Measurements from ENCODE around the gene PCDH12. TPM values are rescaled to one million over a fixed set of nuclear protein-coding genes. Genes with fewer than 3 reads are reported as not detected.

The PCDH12 gene
- total and polyA plus RNA-seq, 9 donors: 0.61 to 11.1 (median 2.1) TPM

DNA sequence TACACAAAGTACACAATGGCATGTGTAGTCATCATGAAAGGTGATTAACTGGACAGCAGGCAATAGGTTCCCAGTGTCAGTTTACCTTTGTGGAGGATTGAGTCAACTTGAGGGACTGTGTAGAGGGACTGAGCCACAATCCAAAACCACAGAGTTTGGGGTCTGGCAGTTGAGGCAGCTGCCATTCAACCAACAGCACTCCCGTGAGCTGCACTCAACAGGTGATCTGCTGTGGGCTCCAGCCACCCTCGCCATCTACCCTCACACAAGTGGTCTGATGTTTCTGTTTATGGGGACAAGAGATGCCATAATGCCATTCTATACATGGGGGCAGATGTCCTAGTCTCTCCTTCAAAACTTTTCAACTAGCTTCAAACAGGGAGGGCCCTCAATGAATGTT, 37.2 kb downstream of the PCDH12 start:
- intact Hi-C loops (cut with DNase I): no loop called here
- H3K27ac ChIP-seq: no peak overlapping the region
- peaks cover 7% of the 10 kb centered on the region for H3K4me1 ChIP-seq (ENCODE audit: insufficient read depth)
- H3K4me3 ChIP-seq: no peak overlapping the region
- H3K36me3 ChIP-seq: no peaks in the 10 kb centered on the region
- DNase-seq: no peak
- TF ChIP-seq CTCF (IDR thresholded peaks at IDR 0.05): no peak
- no peak for TF ChIP-seq EP300 (IDR thresholded peaks at IDR 0.05)
- no peak for TF ChIP-seq POLR2A (IDR thresholded peaks at IDR 0.05)
- no peaks in the 10 kb centered on the region for H3K9me3 ChIP-seq
- H3K27me3 ChIP-seq: no peaks in the 10 kb centered on the region
- WGBS, 3 donors: 67 to 85% (median 78%) methylated on average over 2 of the region's 2 CpGs

DNA sequence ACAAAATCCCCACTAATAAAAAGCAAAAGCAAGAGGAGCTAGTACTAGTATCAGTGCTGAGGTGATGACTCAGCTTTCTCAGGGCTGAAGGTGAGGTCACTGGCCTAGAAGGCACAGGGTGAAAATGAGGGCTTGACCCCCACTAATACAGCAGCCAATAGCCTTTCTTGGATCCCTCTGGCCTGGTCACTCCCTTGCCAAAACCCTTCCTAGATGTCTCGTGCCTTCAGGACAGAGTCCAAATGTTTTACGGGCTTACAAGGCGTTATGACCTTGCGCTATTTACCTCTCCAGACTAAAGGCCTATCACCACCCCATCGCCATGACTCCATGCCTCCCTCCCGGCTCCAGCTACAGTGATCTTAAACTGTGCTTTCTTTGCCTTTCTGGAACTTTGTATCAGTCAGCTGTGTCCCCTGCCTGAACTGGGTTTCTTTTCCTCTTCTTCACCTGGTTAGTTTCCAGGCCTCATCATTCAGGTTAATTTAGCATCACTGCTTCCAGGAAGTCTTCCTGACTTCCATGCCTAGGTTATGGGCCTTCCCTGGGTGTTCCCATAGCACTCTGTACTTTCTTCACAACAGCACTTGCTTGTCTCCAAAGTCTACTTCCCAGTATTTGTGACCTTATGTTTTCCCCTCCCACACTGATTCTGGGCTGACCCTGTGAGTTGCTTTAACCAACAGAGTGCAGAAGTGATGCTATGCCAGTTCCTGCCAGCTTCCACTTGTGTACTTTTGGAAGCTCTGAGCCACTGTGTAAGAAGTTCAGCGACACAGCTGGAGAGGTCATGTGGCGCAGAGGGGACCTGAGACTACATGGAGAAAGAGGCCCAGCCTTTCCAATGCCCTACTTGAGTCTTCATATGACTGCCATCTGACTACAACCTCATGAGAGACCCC, 38.5 kb downstream of the PCDH12 start:
- 78 to 84% (median 79%) methylated on average over 8 of the region's 8 CpGs for WGBS, 3 donors
- Histone ChIP-seq H3K36me3 (no peaks in the 10 kb centered on the region), H3K4me3 (no peak overlapping the region), H3K27ac (no peak overlapping the region), H3K4me1 (ENCODE audit: insufficient read depth) (peaks cover 6% of the 10 kb centered on the region), H3K27me3 (no peaks in the 10 kb centered on the region), H3K9me3 (no peaks in the 10 kb centered on the region)
- intact Hi-C loops (cut with DNase I): no loop called here
- no peak for TF ChIP-seq EP300 (IDR thresholded peaks at IDR 0.05)
- no peak for TF ChIP-seq POLR2A (IDR thresholded peaks at IDR 0.05)
- TF ChIP-seq CTCF (IDR thresholded peaks at IDR 0.05): no peak
- no peak for DNase-seq

DNA sequence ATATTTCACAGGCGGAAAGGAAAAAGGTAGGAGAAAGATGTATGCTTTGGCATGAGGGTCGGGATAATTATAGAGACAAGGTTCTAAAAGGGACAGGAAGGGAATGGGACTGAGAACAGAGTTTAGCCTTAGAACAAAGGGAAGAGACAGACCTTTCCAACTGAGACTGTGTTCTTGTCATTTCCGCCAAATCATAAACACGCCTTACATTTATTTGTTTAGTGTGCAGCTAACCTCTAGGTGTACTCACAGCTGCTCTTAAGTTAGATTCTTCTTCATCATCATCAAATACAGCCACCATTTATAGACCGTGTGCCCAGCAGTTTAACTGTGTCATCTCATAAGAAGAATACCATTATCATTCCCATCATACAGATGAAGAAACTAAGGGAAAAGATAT, 40.2 kb downstream of the PCDH12 start:
- Histone ChIP-seq H3K36me3 (no peaks in the 10 kb centered on the region), H3K27me3 (no peaks in the 10 kb centered on the region), H3K4me1 (ENCODE audit: insufficient read depth) (peaks cover 3% of the 10 kb centered on the region), H3K9me3 (no peaks in the 10 kb centered on the region), H3K27ac (no peak overlapping the region), H3K4me3 (no peak overlapping the region)
- no peak for TF ChIP-seq CTCF (IDR thresholded peaks at IDR 0.05)
- 76 to 86% (median 82%) methylated on average over 5 of the region's 5 CpGs for WGBS, 3 donors
- intact Hi-C loops (cut with DNase I): no loop called here
- no peak for DNase-seq

GRCh38 chr5:141916522-141916921, 41.5 kb downstream of the PCDH12 start:
- H3K36me3 ChIP-seq: no peaks in the 10 kb centered on the region
- intact Hi-C loops (cut with DNase I): no loop called here
- no peaks in the 10 kb centered on the region for H3K27me3 ChIP-seq
- no peak for TF ChIP-seq EP300 (IDR thresholded peaks at IDR 0.05)
- TF ChIP-seq POLR2A (IDR thresholded peaks at IDR 0.05): no peak
- TF ChIP-seq CTCF (IDR thresholded peaks at IDR 0.05): no peak
- no peak overlapping the region for H3K27ac ChIP-seq
- no peaks in the 10 kb centered on the region for H3K9me3 ChIP-seq
- H3K4me3 ChIP-seq: no peak overlapping the region
- WGBS, 3 donors: 59 to 81% (median 67%) methylated on average over 2 of the region's 2 CpGs
- H3K4me1 ChIP-seq (ENCODE audit: insufficient read depth): peaks cover 2% of the 10 kb centered on the region
- no peak for DNase-seq
